HG03439 (cell line): Measurements from ENCODE around the gene PRPF38A.

Experiments used
- ATAC-seq: cut with Tn5 transposase; IDR thresholded peaks from one replicate; pipeline ENCODE4 v1.9.1; 2021; ENCODE audit warnings: mild to moderate bottlenecking, moderate library complexity; ENCODE audit not compliant: unreplicated experiment

The PRPF38A gene

DNA sequence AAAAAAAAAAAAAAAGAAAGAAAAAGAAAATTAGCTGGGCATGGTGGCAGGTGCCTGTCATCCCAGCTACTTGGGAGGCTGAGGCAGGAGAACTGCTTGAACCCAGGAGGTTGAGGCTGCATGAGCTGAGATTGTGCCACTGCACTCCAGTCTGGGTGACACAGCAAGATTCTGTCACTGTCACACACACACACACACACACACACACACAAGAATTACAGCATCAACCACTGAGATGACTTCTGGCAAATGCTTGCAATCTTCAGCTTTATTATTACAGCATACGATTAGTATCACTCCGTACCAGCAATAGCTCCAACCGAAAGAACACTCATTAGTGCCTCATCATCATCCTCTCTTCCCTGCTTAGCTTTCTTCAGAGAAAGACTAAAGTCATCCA, 4.8 kb upstream of the PRPF38A start:
- ATAC-seq, result no peak

- ATAC-seq, result no peak
Observed at GRCh38 chr1:52400131-52400530, 4.3 kb upstream of the PRPF38A start.

DNA sequence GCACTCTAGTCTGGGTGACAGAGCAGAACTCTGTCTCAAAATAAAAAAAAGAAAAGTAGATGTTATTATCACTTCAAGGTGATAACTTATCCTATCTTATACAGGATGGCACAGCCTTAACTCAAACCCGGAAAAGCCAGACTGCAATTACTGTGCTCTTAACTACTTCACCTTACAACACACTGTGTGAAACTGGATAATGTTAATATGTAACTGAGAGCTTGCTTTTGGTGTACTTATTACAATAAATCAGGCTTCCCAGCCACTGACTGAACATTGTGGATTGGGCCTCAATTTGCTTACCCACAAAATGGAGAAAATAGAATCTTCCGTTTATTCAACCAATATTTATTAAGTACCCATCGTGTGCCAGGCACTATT, 1.6 kb upstream of the PRPF38A start:
- no peak for ATAC-seq

DNA sequence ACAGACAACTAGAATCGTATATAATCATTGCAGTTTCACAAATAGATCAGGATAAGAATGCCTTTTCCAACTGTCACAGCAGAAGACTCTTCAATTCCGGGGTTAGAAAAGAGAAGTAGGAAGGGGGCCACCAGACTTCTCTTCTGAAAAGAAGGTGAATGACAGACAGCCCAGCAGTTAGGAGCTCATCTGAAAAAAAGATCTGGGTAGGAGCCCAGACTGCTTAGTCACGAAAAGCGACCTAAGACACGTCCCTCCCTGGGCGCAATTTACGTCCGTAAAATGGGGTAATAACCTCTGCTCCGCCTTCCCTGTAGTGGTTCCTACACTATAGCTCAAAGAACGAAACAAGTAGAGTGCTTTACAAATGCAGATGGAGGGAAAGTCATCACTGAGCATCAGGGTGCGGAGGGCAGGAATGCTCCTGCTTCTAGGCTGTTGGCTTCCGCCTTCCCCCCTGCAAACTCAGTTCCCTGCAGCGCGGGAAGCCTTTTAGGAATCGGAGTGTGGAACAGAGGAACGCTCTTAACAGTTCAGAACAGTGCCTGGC, 761 bp upstream of the PRPF38A start:
- ATAC-seq, result peak; percentile 46

- ATAC-seq, result no peak
Observed at GRCh38 chr1:52404975-52405338, 555 bp downstream of the PRPF38A start.

GRCh38 chr1:52413410-52413989, 9.1 kb downstream of the PRPF38A start:
- no peak for ATAC-seq

GRCh38 chr1:52414942-52415341, 10.5 kb downstream of the PRPF38A start:
- ATAC-seq, result no peak

- ATAC-seq, result no peak
Observed at GRCh38 chr1:52416811-52417210, 12.4 kb downstream of the PRPF38A start.

DNA sequence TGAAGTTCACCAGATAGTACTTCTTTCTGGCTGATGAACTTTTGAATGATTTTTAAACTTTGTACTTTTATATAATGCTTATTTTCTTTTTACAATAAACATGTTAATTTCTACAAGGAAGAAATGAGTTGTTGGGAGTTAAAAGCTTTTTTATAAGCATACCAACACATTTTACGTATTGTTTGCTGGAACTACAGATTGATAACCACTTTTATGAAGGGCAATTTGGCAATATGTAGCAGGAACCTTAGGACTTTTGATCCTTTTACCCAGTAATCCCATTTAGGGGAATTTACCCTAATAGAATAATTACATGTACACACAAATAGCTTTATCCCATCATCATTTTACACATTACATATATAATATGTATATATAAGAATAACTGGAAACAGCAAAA, 16.3 kb downstream of the PRPF38A start:
- ATAC-seq, result no peak

GRCh38 chr1:52423055-52423454, 18.7 kb downstream of the PRPF38A start:
- ATAC-seq, result no peak

GRCh38 chr1:52423771-52424170, 19.4 kb downstream of the PRPF38A start:
- ATAC-seq, result no peak

DNA sequence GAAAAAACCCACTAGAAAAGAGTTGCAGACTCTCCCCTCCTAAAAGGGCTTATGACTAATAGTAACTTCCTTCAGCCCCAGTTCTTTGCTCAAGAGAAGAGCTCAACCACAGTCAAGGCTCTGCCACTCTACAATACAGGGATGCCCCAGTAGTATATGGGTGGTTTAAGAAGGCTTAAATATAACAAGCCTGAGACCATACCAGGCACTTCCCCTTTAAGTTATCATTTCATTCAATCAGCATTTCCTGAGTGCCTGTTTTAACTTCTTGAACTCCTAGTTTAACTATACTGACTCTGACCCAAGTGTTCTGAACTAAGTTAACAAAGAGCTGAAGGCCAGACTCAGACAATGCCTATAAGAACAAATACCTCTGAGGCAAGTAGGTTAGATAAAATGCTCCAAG, 19.8 kb downstream of the PRPF38A start:
- ATAC-seq, result no peak

- no peak for ATAC-seq
Observed at GRCh38 chr1:52424813-52425212, 20.4 kb downstream of the PRPF38A start.

GRCh38 chr1:52426371-52426770, 22.0 kb downstream of the PRPF38A start:
- no peak for ATAC-seq

DNA sequence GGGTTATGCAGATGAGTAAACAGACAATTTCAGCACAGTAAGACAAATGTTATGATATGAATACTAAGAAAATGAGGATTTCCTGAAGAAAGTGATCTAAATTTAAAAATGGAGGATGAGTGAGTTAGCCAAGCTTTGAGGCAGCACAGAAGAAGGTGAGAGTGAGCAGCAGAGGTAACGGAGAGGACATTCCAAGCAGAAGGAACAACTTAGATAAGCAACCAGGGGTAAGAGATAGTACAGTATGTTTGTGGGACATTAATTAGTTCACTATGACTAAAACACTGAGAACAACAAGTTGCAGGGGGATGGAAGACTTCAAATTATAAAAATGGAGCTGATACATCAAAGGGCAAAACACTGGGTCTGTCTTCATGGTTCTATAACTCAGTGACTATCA, 22.8 kb downstream of the PRPF38A start:
- no peak for ATAC-seq

DNA sequence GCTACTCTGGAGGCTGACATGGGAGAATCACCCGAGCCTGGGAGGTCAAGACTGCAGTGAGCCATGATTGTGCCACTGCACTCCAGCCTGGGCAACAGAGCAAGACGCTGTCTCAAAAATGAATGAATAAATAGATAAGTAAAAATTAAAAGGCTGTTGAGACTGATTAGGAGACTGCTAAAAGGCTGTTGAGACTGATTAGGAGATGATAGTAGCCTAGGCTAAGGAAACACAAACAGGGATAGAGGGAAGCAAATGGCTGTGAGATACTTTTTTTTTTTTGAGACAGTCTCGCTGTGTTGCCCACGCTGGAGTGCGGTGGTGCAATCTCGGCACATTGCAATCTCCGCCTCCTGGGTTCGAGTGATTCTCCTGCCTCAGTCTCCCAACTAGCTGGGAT, 28.4 kb downstream of the PRPF38A start:
- no peak for ATAC-seq

GRCh38 chr1:52435211-52435610, 30.8 kb downstream of the PRPF38A start:
- no peak for ATAC-seq

DNA sequence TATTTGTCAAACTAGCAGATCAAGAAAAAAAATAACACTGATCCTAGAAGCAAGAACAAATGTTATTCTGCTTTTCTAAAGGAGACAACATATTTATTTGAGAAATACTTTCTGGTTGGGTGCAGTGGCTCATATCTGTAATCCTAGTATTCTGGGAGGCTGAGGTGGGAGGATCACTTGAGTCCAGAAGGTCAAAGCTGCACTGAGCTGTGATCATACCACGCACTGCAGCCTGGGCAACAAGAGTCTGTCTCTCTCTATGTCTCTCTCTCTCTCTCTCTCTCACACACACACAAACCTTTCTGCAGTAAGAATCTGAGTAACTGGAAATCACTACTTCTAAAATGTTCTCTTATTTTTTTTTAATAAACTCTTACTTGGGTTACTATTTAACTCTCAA, 31.2 kb downstream of the PRPF38A start:
- ATAC-seq, result no peak

GRCh38 chr1:52436817-52437216, 32.4 kb downstream of the PRPF38A start:
- ATAC-seq, result no peak

DNA sequence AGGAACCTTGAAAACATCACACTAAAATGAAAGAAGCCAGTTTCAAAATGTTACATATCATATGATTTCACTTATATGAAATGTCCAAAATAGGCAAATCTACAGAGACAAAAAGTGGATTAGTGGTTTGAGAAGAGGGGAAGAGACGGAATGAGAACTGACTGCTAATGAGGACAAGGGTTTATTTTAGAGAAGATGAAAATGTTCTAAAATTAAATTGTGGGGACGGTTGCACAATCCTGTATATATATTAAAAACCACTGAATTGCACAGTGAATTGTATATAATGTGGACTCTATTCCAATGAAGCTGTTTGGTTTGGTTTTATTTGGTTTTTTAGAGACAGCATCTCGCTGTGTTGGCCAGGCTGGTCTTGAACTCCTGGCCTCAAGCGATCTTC, 35.6 kb downstream of the PRPF38A start:
- no peak for ATAC-seq

DNA sequence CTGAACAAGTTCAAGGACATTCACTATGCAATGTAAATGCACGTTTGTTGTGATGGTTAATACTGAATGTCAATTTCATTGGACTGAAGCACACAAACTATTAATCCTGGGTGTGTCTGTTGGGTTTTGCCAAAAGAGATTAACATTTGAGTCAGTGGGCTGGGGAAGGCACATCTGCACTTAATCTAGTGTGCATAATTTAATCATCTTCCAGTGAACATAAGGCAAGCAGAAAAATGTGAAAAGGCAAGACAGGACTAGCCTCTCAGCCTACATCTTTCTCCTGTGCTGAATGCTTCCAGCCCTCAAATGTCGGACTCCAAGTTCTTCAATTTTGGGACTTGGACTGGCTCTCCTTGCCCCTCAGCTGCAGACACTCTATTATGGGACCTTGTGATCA, 40.1 kb downstream of the PRPF38A start:
- no peak for ATAC-seq

GRCh38 chr1:52454127-52454526, 49.7 kb downstream of the PRPF38A start:
- ATAC-seq, result no peak

GRCh38 chr1:52454779-52455178, 50.4 kb downstream of the PRPF38A start:
- ATAC-seq, result no peak
